Heart left ventricle (tissue), 13 donors: Measurements from ENCODE around the gene C3orf52.

Experiments used
- POLR2A ChIP-seq, 2 donors: fragments of 450-650 bp; IDR thresholded peaks; one replicate each; pipeline ENCODE4 v1.6.1; 2017; ENCODE audit warnings: antibody characterized with exemption in 2 of 2, mild to moderate bottlenecking in 2 of 2, moderate library complexity in 2 of 2
- TF ChIP-seq, protein P1 (sequence below), 12 donors: fragments of 200-600 bp; sonication (generic) in 4 of 12; IDR thresholded peaks; one replicate each; pipeline versions ENCODE4 v1.5.0 to v1.8.0; 2018 to 2022; ENCODE audit warnings: antibody characterized with exemption in 12 of 12, mild to moderate bottlenecking in 5 of 12
- donor health status: ischemic (EF 13 %, LVEDD 7.1; RV severe dilation, severe dysfunction).
- donor health status: DM: no; HTN: yes; CAD: no.
- donor health status: DM: no; HTN: no; CAD: no.
- donor health status: ischemic (EF 25% LVEDD 6.9; RV normal size, moderate dysfunction).
- donor health status: ischemic (EF 25% LVEDD 5.7; RV mildly dilated, moderate dysfunction).
- donor health status: ischemic (EF 35%, LVEDD 5.7; RV mildly dilated, moderate dysfunction).
- donor health status: nonischemic (EF 11% LVEDD 7.7; RV severe dilation, severe dysfunction).
- donor health status: DM: yes; HTN: yes; CAD: no.
- donor health status: PGD.
- donor health status: ischemic (EF 29% LVEDD 5.4; RV normal size, mild dysfunction).
- donor health status: nonischemic (EF 23%, LVEDD 6.1; RV moderate dilation, normal function).

DNA sequence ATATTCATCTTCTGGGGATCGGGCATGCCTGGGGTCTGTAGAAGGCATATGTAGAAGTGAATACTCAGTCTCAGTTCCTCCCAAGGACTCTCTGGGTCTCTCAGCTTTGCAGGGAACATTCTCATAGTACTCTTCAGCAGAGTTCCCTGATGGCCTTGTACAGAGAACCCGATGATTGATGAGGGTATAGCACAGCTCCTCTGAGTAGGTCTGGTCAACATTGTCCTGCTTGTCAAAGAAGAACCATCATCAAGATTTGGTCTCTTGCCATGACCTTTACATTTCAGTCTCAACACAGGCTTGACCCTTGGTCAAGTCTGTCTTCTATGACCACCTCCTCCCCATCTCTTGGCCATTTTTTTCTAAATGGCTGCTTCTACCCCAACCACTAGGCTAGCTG, 37.4 kb downstream of the C3orf52 start:
- TF ChIP-seq, protein P1, sequence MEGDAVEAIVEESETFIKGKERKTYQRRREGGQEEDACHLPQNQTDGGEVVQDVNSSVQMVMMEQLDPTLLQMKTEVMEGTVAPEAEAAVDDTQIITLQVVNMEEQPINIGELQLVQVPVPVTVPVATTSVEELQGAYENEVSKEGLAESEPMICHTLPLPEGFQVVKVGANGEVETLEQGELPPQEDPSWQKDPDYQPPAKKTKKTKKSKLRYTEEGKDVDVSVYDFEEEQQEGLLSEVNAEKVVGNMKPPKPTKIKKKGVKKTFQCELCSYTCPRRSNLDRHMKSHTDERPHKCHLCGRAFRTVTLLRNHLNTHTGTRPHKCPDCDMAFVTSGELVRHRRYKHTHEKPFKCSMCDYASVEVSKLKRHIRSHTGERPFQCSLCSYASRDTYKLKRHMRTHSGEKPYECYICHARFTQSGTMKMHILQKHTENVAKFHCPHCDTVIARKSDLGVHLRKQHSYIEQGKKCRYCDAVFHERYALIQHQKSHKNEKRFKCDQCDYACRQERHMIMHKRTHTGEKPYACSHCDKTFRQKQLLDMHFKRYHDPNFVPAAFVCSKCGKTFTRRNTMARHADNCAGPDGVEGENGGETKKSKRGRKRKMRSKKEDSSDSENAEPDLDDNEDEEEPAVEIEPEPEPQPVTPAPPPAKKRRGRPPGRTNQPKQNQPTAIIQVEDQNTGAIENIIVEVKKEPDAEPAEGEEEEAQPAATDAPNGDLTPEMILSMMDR (IDR thresholded peaks at IDR 0.05) = no peak
- no peak for TF ChIP-seq POLR2A (IDR thresholded peaks at IDR 0.05)
